Activated gamma-delta T cell treated with anti-CD3 and anti-CD28 coated beads, Interleukin-2, amount 50 U/mL, for 16 hours (primary cell): ENCODE results near the gene PRDM2.

ENCODE experiments used
- DNase-seq: peaks from one replicate; pipeline ENCODE4 v3.0.0-alpha.2; 2020; ENCODE audit warnings: low read depth

PRDM2 gene

GRCh38 chr1:13766592-13767564, 66.9 kb downstream of the PRDM2 start:
- DNase-seq = no peak

- no peak for DNase-seq
Measured at GRCh38 chr1:13769212-13769611, 69.2 kb downstream of the PRDM2 start.

DNA sequence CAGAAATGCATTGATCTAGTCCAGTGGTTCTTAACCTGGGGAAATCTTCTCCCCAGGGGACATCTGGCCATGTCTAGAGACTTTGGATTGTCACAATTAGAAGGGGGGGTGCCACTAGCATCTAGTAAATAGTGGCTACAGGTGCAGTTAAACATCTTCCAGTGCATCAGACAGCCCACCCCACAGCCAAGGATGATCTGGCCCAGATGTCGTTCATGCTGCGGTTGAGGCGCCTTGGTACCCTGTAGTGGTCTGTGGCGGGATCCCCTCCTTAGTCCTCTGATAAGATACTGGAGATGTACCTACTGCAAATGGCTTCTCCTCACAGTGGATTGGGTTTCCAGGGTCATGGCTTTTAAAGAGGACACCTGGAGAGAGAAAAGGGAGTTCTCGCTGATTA, 69.8 kb downstream of the PRDM2 start:
- DNase-seq = no peak

DNA sequence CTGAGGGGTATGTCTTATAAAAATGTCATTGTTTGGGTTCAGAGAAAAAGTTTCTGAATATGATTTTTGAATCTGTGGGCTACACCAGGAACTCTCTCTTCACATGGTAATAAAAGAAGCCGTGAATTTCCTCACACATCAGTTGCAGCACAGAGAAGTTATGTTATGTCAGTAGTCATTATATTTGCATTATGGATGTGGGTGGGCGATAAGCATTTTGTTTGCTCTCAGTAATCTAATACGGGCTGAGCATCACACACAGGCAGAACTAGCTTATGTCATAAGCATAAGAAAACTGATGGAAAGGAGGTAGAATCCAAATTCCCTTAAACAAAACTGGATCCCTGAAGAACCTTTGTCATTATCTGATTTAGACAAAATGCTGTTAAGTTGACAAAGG, 70.8 kb downstream of the PRDM2 start:
- DNase-seq = no peak

- no peak for DNase-seq
Measured at GRCh38 chr1:13771745-13772144, 71.8 kb downstream of the PRDM2 start.

GRCh38 chr1:13772271-13772670, 72.3 kb downstream of the PRDM2 start:
- no peak for DNase-seq

- no peak for DNase-seq
Measured at GRCh38 chr1:13774121-13774520, 74.1 kb downstream of the PRDM2 start.

DNA sequence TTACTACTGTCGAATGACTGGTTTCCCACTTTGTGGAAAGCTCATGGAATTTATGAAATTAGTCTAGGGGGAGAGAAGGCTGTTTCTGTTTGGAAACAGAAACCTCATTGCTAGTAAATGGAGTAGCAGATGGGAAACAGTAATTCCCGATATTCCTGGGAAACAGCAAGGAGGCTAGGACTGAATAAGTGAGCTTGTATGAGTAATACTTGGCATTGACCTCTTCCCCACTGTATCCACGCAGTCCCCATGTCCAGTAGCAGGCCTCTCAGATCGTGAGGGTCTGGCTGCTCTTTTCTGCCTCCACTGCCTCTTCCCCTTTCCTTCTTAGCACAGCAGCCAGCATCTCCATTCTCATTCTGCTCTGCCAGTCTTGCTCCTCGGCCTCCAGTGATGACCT, 75.5 kb downstream of the PRDM2 start:
- no peak for DNase-seq

DNA sequence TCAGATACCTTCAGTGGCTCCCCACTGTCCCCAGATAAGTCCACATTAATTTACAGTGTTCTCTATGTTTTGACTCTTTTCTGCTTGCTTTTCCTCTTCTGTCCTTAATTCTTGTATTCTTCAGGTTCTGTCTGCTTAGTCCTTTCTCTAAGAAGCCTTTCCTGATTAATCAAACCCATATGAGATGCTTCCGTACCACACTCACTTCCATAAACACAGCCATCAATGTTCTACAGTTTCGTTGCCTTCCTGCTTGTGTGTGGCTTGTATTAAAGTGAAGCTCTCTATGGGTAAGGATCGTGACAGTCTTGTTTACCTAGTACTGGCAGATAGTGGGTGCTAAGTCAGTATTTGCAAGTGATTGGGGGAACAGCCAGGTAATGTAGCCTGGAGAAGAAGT, 75.9 kb downstream of the PRDM2 start:
- DNase-seq = no peak

- DNase-seq = no peak
Measured at GRCh38 chr1:13778431-13778830, 78.4 kb downstream of the PRDM2 start.

DNA sequence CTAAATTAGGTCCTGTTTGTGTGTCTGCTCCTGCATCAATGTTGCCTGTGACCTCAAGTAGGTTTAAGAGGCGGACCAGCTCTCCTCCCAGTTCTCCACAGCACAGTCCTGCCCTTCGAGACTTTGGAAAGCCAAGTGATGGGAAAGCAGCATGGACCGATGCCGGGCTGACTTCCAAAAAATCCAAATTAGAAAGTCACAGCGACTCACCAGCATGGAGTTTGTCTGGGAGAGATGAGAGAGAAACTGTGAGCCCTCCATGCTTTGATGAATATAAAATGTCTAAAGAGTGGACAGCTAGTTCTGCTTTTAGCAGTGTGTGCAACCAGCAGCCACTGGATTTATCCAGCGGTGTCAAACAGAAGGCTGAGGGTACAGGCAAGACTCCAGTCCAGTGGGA, 79.9 kb downstream of the PRDM2 start:
- DNase-seq = no peak

- DNase-seq = no peak
Measured at GRCh38 chr1:13780780-13781179, 80.8 kb downstream of the PRDM2 start.

DNA sequence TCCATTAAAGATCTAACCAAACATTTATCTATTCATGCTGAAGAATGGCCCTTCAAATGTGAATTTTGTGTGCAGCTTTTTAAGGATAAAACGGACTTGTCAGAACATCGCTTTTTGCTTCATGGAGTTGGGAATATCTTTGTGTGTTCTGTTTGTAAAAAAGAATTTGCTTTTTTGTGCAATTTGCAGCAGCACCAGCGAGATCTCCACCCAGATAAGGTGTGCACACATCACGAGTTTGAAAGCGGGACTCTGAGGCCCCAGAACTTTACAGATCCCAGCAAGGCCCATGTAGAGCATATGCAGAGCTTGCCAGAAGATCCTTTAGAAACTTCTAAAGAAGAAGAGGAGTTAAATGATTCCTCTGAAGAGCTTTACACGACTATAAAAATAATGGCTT, 81.2 kb downstream of the PRDM2 start:
- DNase-seq = no peak

GRCh38 chr1:13781907-13782633, 82.1 kb downstream of the PRDM2 start:
- no peak for DNase-seq

GRCh38 chr1:13782634-13783360, 82.8 kb downstream of the PRDM2 start:
- no peak for DNase-seq

GRCh38 chr1:13783551-13783950, 83.6 kb downstream of the PRDM2 start:
- DNase-seq = no peak

DNA sequence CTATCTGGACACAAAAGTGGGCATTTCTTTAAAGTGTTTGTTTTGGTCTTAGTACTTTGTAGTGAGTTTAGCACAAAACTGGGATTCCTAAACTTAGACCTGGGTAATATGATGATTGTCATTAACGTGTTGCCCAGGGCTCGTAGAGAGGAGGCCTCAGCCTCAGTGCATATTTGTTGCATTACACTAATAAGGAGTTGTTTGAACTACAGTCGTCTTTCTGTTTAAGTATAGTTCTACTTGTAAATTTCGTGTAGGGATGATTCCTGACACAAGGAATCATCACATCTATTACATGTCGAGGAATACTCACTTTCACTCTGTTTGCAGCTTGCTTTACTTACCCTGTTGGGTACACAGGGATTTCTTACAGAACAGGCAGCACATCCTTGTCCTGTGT, 85.0 kb downstream of the PRDM2 start:
- DNase-seq = no peak

GRCh38 chr1:13786541-13786940, 86.6 kb downstream of the PRDM2 start:
- DNase-seq = no peak

GRCh38 chr1:13788795-13789194, 88.8 kb downstream of the PRDM2 start:
- no peak for DNase-seq

- DNase-seq = no peak
Measured at GRCh38 chr1:13790290-13791030, 90.5 kb downstream of the PRDM2 start.

GRCh38 chr1:13792419-13792818, 92.4 kb downstream of the PRDM2 start:
- DNase-seq = no peak
